H9 (cell line): ENCODE measurements around the gene GSG1L. TPM values are rescaled to one million over a fixed set of nuclear protein-coding genes. Genes with fewer than 3 reads are reported as not detected.
"Not testable (repeated sequence)": the region's sequence is repeated elsewhere in the genome, so short reads cannot be mapped to it uniquely, and the experiment has no call there.

Source experiments
- DNase-seq: peaks from one replicate; pipeline ENCODE4 v3.0.0-alpha.2; 2017
- H2AFZ ChIP-seq: one replicate; pipeline ENCODE4 v1.6.1; 2013; ENCODE audit warnings: mild to moderate bottlenecking, low read length, control low read depth, moderate library complexity
- H2AK5ac ChIP-seq: 2 replicates; pipeline ENCODE4 v1.6.1; 2013; ENCODE audit warnings: low read length, control low read depth, mixed read lengths; ENCODE audit not compliant: insufficient read length
- H2BK120ac ChIP-seq: one replicate; pipeline ENCODE4 v1.6.1; 2013; ENCODE audit warnings: low read depth, mild to moderate bottlenecking, low read length, control low read depth, inconsistent platforms; ENCODE audit not compliant: poor library complexity, severe bottlenecking
- H2BK12ac ChIP-seq: 2 replicates; pipeline ENCODE4 v1.6.1; 2013; ENCODE audit warnings: low read length, control low read depth, mixed read lengths, low read depth; ENCODE audit not compliant: insufficient read length
- H2BK15ac ChIP-seq: 2 replicates; pipeline ENCODE4 v1.6.1; 2013; ENCODE audit warnings: low read depth, low read length, control low read depth
- H2BK20ac ChIP-seq: one replicate; pipeline ENCODE4 v1.6.1; 2013; ENCODE audit warnings: low read depth, mild to moderate bottlenecking, low read length, control low read depth, inconsistent platforms; ENCODE audit not compliant: poor library complexity, severe bottlenecking
- H2BK5ac ChIP-seq: 2 replicates; pipeline ENCODE4 v1.6.1; 2013; ENCODE audit warnings: low read length, control low read depth, mixed read lengths; ENCODE audit not compliant: insufficient read length
- H3K14ac ChIP-seq: 2 replicates; pipeline ENCODE4 v1.6.1; 2013; ENCODE audit warnings: low read length, control low read depth; ENCODE audit not compliant: insufficient read depth
- H3K18ac ChIP-seq: 2 replicates; pipeline ENCODE4 v1.6.1; 2013; ENCODE audit warnings: low read depth, mild to moderate bottlenecking, mixed read lengths, low read length, control low read depth; ENCODE audit not compliant: insufficient read length
- H3K23ac ChIP-seq: 2 replicates; pipeline ENCODE4 v1.6.1; 2013; ENCODE audit warnings: low read length, control low read depth, mixed read lengths, low read depth; ENCODE audit not compliant: insufficient read length
- H3K23me2 ChIP-seq: 2 replicates; pipeline ENCODE4 v1.6.1; 2013; ENCODE audit warnings: low read depth, mild to moderate bottlenecking, mixed read lengths, low read length, control low read depth; ENCODE audit not compliant: insufficient read length, poor library complexity, severe bottlenecking
- H3K27ac ChIP-seq: 2 replicates; pipeline ENCODE4 v1.5.1; 2013; ENCODE audit warnings: low read length, control low read depth, mixed read lengths, low read depth; ENCODE audit not compliant: insufficient read length
- H3K27me3 ChIP-seq: 2 replicates; pipeline ENCODE4 v1.6.1; 2013; ENCODE audit warnings: low read length, control low read depth, inconsistent platforms; ENCODE audit not compliant: insufficient read depth
- H3K4ac ChIP-seq: 2 replicates; pipeline ENCODE4 v1.6.1; 2013; ENCODE audit warnings: low read depth, mild to moderate bottlenecking, control low read depth, inconsistent platforms, low read length, moderate library complexity
- H3K4me1 ChIP-seq: 2 replicates; pipeline ENCODE4 v1.6.1; 2013; ENCODE audit warnings: low read length, control low read depth, inconsistent platforms; ENCODE audit not compliant: insufficient read depth
- H3K4me2 ChIP-seq: 2 replicates; pipeline ENCODE4 v1.6.1; 2013; ENCODE audit warnings: low read length, control low read depth, mixed read lengths; ENCODE audit not compliant: insufficient read length, insufficient read depth
- H3K56ac ChIP-seq: 2 replicates; pipeline ENCODE4 v1.6.1; 2013; ENCODE audit warnings: low read depth, mild to moderate bottlenecking, mixed read lengths, low read length, control low read depth; ENCODE audit not compliant: insufficient read length
- H3K79me1 ChIP-seq: 2 replicates; pipeline ENCODE4 v1.6.1; 2013; ENCODE audit warnings: low read depth, mild to moderate bottlenecking, moderate library complexity, low read length, control low read depth, inconsistent platforms; ENCODE audit not compliant: insufficient read depth, poor library complexity, severe bottlenecking
- H3K79me2 ChIP-seq: 2 replicates; pipeline ENCODE4 v1.6.1; 2013; ENCODE audit warnings: low read length, control low read depth, inconsistent platforms; ENCODE audit not compliant: insufficient read depth
- H3K9ac ChIP-seq: 2 replicates; pipeline ENCODE4 v1.6.1; 2013; ENCODE audit warnings: low read length, control low read depth, mixed read lengths; ENCODE audit not compliant: insufficient read length; ENCODE audit errors: extremely low read depth
- H3K9me3 ChIP-seq: one replicate; pipeline ENCODE4 v1.6.1; 2013; ENCODE audit warnings: low read depth, low read length, inconsistent platforms; ENCODE audit not compliant: control insufficient read depth
- H3T11ph ChIP-seq: one replicate; pipeline ENCODE4 v1.6.1; 2013; ENCODE audit warnings: mild to moderate bottlenecking, low read length, control low read depth, inconsistent platforms
- H4K20me1 ChIP-seq: one replicate; pipeline ENCODE4 v1.6.1; 2013; ENCODE audit not compliant: control insufficient read depth, insufficient read length, insufficient read depth
- H4K5ac ChIP-seq: 2 replicates; pipeline ENCODE4 v1.6.1; 2013; ENCODE audit warnings: low read depth, mild to moderate bottlenecking, mixed read lengths, low read length, control low read depth; ENCODE audit not compliant: insufficient read length
- H4K8ac ChIP-seq: replicated peaks from 2 replicates; pipeline ENCODE4 v1.6.1; 2013; ENCODE audit warnings: low read length, control low read depth, mixed read lengths, low read depth; ENCODE audit not compliant: insufficient read length
- H4K91ac ChIP-seq: 2 replicates; pipeline ENCODE4 v1.6.1; 2013; ENCODE audit warnings: low read depth, mild to moderate bottlenecking, moderate library complexity, mixed read lengths, low read length, control low read depth; ENCODE audit not compliant: insufficient read length
- H3K27ac Mint-ChIP-seq, 3 experiments: 2 replicates in 2 of 3; 3 replicates in 1 of 3; pipeline ENCODE4 v1.8.0; 2020 to 2021; ENCODE audit warnings: mixed read lengths in 3 of 3, mild to moderate bottlenecking in 1 of 3, moderate library complexity in 1 of 3
- H3K27me3 Mint-ChIP-seq: 2 replicates; pipeline ENCODE4 v1.8.0; 2021; ENCODE audit warnings: low read depth, mild to moderate bottlenecking, moderate library complexity, mixed read lengths
- H3K36me3 Mint-ChIP-seq, 3 experiments: 2 replicates in 2 of 3; 3 replicates in 1 of 3; pipeline ENCODE4 v1.8.0; 2020 to 2021; ENCODE audit warnings: low read depth in 3 of 3, mixed read lengths in 3 of 3; ENCODE audit not compliant: insufficient read depth in 1 of 3
- H3K4me1 Mint-ChIP-seq, 2 experiments: 2 replicates each; pipeline ENCODE4 v1.8.0; 2020; ENCODE audit warnings: mixed read lengths in 2 of 2
- H3K4me3 Mint-ChIP-seq, 2 experiments: 2 replicates in 1 of 2; 3 replicates in 1 of 2; pipeline ENCODE4 v1.8.0; 2020 to 2021; ENCODE audit warnings: mild to moderate bottlenecking in 2 of 2, mixed read lengths in 2 of 2, moderate library complexity in 1 of 2
- H3K9me3 Mint-ChIP-seq, 2 experiments: 2 replicates in 1 of 2; 3 replicates in 1 of 2; pipeline ENCODE4 v1.8.0; 2020; ENCODE audit warnings: mild to moderate bottlenecking in 2 of 2, mixed read lengths in 2 of 2, moderate library complexity in 1 of 2
- WGBS: extraction: QIAGEN DNeasy Blood & Tissue Kit; methylation state at CpG from one replicate; pipeline ENCODE4 v1.1.7; 2013; ENCODE audit warnings: missing lambda C conversion rate, low lambda C conversion rate, mixed read lengths; ENCODE audit not compliant: insufficient read length; ENCODE audit errors: extremely low coverage; 5-methylcytosine and 5-hydroxymethylcytosine counted together
- total RNA-seq: library from RNA; stranded (reverse); gene quantifications from 2 replicates; pipeline ENCODE4 v1.2.1, GENCODE V29; 2021
- TF ChIP-seq, protein P1 (sequence below): fragments of 200-600 bp; sonication (generic); conservative IDR thresholded peaks from 3 replicates; pipeline ENCODE4 v1.8.0; 2021; ENCODE audit warnings: antibody characterized with exemption, mild to moderate bottlenecking

GSG1L gene
- total RNA-seq, 1 experiment from 2014 or later, result 0.35 TPM

DNA sequence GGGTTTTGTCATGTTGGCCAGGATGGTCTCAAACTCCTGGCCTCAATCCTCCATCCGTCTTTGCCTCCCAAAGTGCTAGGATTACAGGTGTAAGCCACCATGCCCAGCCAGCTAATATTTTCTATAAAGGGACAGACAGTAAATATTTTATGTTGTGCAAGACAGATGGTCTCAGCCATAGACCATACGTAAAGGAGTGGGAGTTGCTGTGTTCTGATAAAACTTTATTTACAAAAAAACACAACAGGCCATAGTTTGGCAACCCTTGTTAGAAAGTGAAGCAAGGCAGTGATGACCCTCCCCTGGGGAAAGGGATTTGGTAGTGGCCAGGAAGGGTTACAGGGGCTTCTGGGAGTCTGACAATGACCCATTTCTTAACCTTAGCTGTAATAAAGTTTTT is 119.7 kb downstream of the GSG1L start:
- no peak overlapping the region for H3K23ac ChIP-seq
- no peaks in the 10 kb centered on the region for H3K36me3 Mint-ChIP-seq
- no peak overlapping the region for H3K27ac Mint-ChIP-seq
- no peak overlapping the region for H3K18ac ChIP-seq
- no peak overlapping the region for H2BK15ac ChIP-seq
- no peak overlapping the region for H4K91ac ChIP-seq
- no peak overlapping the region for H2AFZ ChIP-seq
- no peak overlapping the region for H3T11ph ChIP-seq
- no CpG with 5 or more reads among the region's 2 CpGs for WGBS
- TF ChIP-seq, protein P1, sequence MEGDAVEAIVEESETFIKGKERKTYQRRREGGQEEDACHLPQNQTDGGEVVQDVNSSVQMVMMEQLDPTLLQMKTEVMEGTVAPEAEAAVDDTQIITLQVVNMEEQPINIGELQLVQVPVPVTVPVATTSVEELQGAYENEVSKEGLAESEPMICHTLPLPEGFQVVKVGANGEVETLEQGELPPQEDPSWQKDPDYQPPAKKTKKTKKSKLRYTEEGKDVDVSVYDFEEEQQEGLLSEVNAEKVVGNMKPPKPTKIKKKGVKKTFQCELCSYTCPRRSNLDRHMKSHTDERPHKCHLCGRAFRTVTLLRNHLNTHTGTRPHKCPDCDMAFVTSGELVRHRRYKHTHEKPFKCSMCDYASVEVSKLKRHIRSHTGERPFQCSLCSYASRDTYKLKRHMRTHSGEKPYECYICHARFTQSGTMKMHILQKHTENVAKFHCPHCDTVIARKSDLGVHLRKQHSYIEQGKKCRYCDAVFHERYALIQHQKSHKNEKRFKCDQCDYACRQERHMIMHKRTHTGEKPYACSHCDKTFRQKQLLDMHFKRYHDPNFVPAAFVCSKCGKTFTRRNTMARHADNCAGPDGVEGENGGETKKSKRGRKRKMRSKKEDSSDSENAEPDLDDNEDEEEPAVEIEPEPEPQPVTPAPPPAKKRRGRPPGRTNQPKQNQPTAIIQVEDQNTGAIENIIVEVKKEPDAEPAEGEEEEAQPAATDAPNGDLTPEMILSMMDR, result no peak
- no peak overlapping the region for H3K4ac ChIP-seq
- no peak overlapping the region for H3K9ac ChIP-seq
- H3K27me3 Mint-ChIP-seq, result peaks cover 15% of the 10 kb centered on the region
- no peak overlapping the region for H4K5ac ChIP-seq
- H4K8ac ChIP-seq, result no peak overlapping the region
- H3K4me1 ChIP-seq, result no peaks in the 10 kb centered on the region
- no peak overlapping the region for H2BK12ac ChIP-seq
- no peak overlapping the region for H2BK20ac ChIP-seq
- no peaks in the 10 kb centered on the region for H3K23me2 ChIP-seq
- H3K79me2 ChIP-seq, result no peaks in the 10 kb centered on the region
- H4K20me1 ChIP-seq, result no peaks in the 10 kb centered on the region
- H3K56ac ChIP-seq, result no peak overlapping the region
- DNase-seq, result no peak
- H3K27ac ChIP-seq, result no peak overlapping the region
- peaks cover 0 to 9% of the 10 kb centered on the region in 2 experiments; a peak in 2 of 4 replicates for H3K4me1 Mint-ChIP-seq
- H3K27me3 ChIP-seq, result no peaks in the 10 kb centered on the region
- H2BK120ac ChIP-seq, result no peak overlapping the region
- no peak overlapping the region for H3K4me3 Mint-ChIP-seq
- H3K9me3 Mint-ChIP-seq, result no peaks in the 10 kb centered on the region; a peak in 1 of 5 replicates
- no peak overlapping the region for H3K4me2 ChIP-seq
- H3K79me1 ChIP-seq, result no peaks in the 10 kb centered on the region
- H2AK5ac ChIP-seq, result no peak overlapping the region
- no peak overlapping the region for H2BK5ac ChIP-seq
- no peaks in the 10 kb centered on the region for H3K9me3 ChIP-seq
- no peak overlapping the region for H3K14ac ChIP-seq

DNA sequence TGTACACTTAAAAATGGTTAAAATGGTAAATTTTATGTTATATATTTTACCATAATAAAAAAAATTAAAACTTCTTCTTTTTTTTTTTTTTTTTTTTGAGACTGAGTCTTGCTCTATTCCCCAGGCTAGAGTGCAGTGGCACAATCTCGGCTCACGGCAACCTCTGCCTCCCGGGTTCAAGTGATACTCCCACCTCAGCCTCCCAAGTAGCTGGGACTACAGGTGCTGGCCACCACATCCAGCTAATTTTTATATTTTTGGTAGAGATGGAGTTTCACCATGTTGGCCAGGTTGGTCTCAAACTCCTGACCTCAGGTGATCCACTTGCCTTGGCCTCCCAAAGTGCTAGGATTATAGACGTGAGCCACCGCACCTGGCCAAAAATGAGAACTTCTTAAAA is 121.4 kb downstream of the GSG1L start:
- not testable (repeated sequence) for H2BK20ac ChIP-seq, H2AFZ ChIP-seq, H3K9me3 ChIP-seq, DNase-seq, H3K4me1 ChIP-seq, H2BK120ac ChIP-seq, H3K23ac ChIP-seq, H3K18ac ChIP-seq, H4K91ac ChIP-seq, H2BK15ac ChIP-seq, H4K20me1 ChIP-seq, H3K4me3 Mint-ChIP-seq, H3K23me2 ChIP-seq, H3K56ac ChIP-seq, H3K36me3 Mint-ChIP-seq, H3K4me1 Mint-ChIP-seq, H3K14ac ChIP-seq, H3K79me2 ChIP-seq, H3K9me3 Mint-ChIP-seq, H3K27ac Mint-ChIP-seq, H3T11ph ChIP-seq, H2AK5ac ChIP-seq, H3K9ac ChIP-seq, H4K8ac ChIP-seq, H3K27ac ChIP-seq, H3K27me3 ChIP-seq, H2BK5ac ChIP-seq, H2BK12ac ChIP-seq, H4K5ac ChIP-seq, H3K4me2 ChIP-seq, H3K79me1 ChIP-seq, H3K4ac ChIP-seq
- H3K27me3 Mint-ChIP-seq, result peaks cover 26% of the 10 kb centered on the region
- WGBS, result no CpG with 5 or more reads among the region's 5 CpGs
